Progenitor cell of endocrine pancreas (in vitro differentiated cells): ENCODE measurements around the gene OLFM3. TPM values are rescaled to one million over a fixed set of nuclear protein-coding genes. Genes with fewer than 3 reads are reported as not detected.

Experiments used
- DNase-seq: peaks from one replicate; pipeline ENCODE4 v3.0.0; 2021; ENCODE audit warnings: low spot score; ENCODE audit not compliant: unreplicated experiment
- H3K27ac Mint-ChIP-seq: 2 replicates; pipeline ENCODE4 v1.8.0; 2021; ENCODE audit warnings: mild to moderate bottlenecking, moderate library complexity, mixed read lengths
- H3K27me3 Mint-ChIP-seq: 2 replicates; pipeline ENCODE4 v1.8.0; 2021; ENCODE audit warnings: mixed read lengths
- H3K36me3 Mint-ChIP-seq: 2 replicates; pipeline ENCODE4 v1.8.0; 2022; ENCODE audit warnings: mixed read lengths; ENCODE audit not compliant: insufficient read depth
- H3K4me1 Mint-ChIP-seq: 2 replicates; pipeline ENCODE4 v1.8.0; 2021; ENCODE audit warnings: low read depth, mixed read lengths
- H3K4me3 Mint-ChIP-seq: 2 replicates; pipeline ENCODE4 v1.8.0; 2021; ENCODE audit warnings: low read depth, mild to moderate bottlenecking, moderate library complexity, mixed read lengths
- H3K9me3 Mint-ChIP-seq: 2 replicates; pipeline ENCODE4 v1.8.0; 2021; ENCODE audit warnings: low read depth, mixed read lengths
- total RNA-seq: library from RNA; stranded (reverse); gene quantifications from 2 replicates; pipeline ENCODE4 v1.2.1, GENCODE V29; 2021
- TF ChIP-seq, protein P1 (sequence below): fragments of 200-600 bp; sonication (generic); IDR thresholded peaks from one replicate; pipeline ENCODE4 v1.5.0; 2021; ENCODE audit warnings: antibody characterized with exemption, mild to moderate bottlenecking; ENCODE audit not compliant: unreplicated experiment

OLFM3 gene
- total RNA-seq, 1 donor from 2014 or later, result 1.1 TPM

DNA sequence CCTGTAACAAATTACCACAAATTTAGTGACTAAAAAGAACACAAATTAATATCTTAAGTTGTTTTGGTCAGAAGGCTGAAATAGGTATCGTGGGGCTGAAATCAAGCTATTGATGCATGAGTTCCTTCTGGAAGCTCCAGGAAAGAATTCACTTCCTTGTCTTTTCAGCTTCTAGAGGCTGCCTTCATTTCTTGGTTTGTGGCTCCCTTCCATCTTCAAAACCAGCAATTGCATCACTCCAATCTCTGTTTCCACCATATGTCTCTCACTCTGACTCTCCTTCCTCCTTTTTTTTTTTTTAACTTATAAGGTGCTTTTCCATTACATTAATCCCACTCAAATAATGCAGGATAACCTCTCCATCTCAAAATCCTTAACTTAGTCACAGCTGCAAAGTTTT, 78.4 kb downstream of the OLFM3 start:
- Mint-ChIP-seq H3K9me3 (no peaks in the 10 kb centered on the region), H3K4me1 (peaks cover 11% of the 10 kb centered on the region), H3K27ac (no peak overlapping the region), H3K36me3 (no peaks in the 10 kb centered on the region), H3K27me3 (no peaks in the 10 kb centered on the region), H3K4me3 (no peak overlapping the region)
- no peak for DNase-seq
- TF ChIP-seq, protein P1, sequence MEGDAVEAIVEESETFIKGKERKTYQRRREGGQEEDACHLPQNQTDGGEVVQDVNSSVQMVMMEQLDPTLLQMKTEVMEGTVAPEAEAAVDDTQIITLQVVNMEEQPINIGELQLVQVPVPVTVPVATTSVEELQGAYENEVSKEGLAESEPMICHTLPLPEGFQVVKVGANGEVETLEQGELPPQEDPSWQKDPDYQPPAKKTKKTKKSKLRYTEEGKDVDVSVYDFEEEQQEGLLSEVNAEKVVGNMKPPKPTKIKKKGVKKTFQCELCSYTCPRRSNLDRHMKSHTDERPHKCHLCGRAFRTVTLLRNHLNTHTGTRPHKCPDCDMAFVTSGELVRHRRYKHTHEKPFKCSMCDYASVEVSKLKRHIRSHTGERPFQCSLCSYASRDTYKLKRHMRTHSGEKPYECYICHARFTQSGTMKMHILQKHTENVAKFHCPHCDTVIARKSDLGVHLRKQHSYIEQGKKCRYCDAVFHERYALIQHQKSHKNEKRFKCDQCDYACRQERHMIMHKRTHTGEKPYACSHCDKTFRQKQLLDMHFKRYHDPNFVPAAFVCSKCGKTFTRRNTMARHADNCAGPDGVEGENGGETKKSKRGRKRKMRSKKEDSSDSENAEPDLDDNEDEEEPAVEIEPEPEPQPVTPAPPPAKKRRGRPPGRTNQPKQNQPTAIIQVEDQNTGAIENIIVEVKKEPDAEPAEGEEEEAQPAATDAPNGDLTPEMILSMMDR, result no peak

GRCh38 chr1:101915597-101915996, 81.1 kb downstream of the OLFM3 start:
- DNase-seq, result no peak

DNA sequence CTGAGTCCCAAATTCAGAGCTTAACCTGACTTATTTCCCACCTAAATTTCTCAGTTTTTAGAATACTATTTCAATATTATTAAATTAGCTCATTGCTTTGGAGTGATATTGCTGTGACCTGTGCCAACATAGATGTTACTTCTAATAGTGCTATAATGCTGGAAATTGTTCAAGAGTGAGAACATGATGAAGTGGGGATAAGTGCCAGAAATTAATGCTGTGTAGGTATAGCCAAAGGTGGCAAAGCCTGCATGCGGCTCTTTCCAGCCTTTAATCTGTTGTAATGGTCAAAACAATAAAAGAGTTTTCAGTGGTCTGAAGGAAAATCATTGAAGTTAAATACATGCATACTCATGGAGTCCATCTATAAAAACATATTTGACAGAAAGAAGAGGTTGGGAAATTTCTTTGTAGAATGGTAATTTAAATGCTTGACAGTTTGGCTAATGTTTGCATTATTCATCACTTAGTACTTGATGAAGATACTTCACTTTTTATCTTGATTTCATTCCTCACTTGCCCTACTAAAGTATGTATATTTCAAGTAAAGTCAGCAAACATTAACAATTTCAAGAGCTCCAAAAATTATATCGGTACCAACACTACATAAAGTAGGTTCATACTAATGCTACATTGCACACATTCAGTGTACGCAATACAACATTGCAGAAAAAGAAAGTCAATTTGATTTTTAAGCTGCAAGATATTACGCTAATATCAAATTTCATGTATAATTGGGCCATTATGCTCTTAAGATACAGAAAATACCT, 82.1 kb downstream of the OLFM3 start:
- no peak for DNase-seq
- Mint-ChIP-seq H3K9me3 (no peaks in the 10 kb centered on the region), H3K4me1 (peaks cover 2% of the 10 kb centered on the region), H3K27me3 (no peaks in the 10 kb centered on the region), H3K36me3 (no peaks in the 10 kb centered on the region), H3K4me3 (no peak overlapping the region), H3K27ac (no peak overlapping the region)
- TF ChIP-seq, protein P1, result no peak

More at GRCh38 chr1:101915597-101915996, 81.1 kb downstream of the OLFM3 start:
- Mint-ChIP-seq H3K9me3 (no peaks in the 10 kb centered on the region), H3K4me1 (peaks cover 11% of the 10 kb centered on the region), H3K36me3 (no peaks in the 10 kb centered on the region), H3K4me3 (no peak overlapping the region), H3K27ac (no peak overlapping the region), H3K27me3 (no peaks in the 10 kb centered on the region)
- TF ChIP-seq, protein P1, result no peak

- no peaks in the 10 kb centered on the region for H3K36me3 Mint-ChIP-seq
- TF ChIP-seq, protein P1, result no peak
- H3K9me3 Mint-ChIP-seq, result no peaks in the 10 kb centered on the region
- no peak overlapping the region for H3K4me3 Mint-ChIP-seq
- DNase-seq, result no peak
- H3K4me1 Mint-ChIP-seq, result peaks cover 2% of the 10 kb centered on the region
- no peaks in the 10 kb centered on the region for H3K27me3 Mint-ChIP-seq
- no peak overlapping the region for H3K27ac Mint-ChIP-seq
Measured at GRCh38 chr1:101911894-101912293, 84.8 kb downstream of the OLFM3 start.

- Mint-ChIP-seq H3K4me3 (no peak overlapping the region), H3K4me1 (peaks cover 2% of the 10 kb centered on the region), H3K27ac (no peak overlapping the region), H3K9me3 (no peaks in the 10 kb centered on the region), H3K36me3 (no peaks in the 10 kb centered on the region), H3K27me3 (no peaks in the 10 kb centered on the region)
- no peak for DNase-seq
- TF ChIP-seq, protein P1, result no peak
Measured at GRCh38 chr1:101908980-101909379, 87.7 kb downstream of the OLFM3 start.
